H9 (cell line): ENCODE data around the gene CES1. TPM values are rescaled to one million over a fixed set of nuclear protein-coding genes. Genes with fewer than 3 reads are reported as not detected.

ENCODE experiments used
- DNase-seq: peaks from one replicate; pipeline ENCODE4 v3.0.0-alpha.2; 2017
- H2AFZ ChIP-seq: one replicate; pipeline ENCODE4 v1.6.1; 2013; ENCODE audit warnings: mild to moderate bottlenecking, low read length, control low read depth, moderate library complexity
- H2AK5ac ChIP-seq: 2 replicates; pipeline ENCODE4 v1.6.1; 2013; ENCODE audit warnings: low read length, control low read depth, mixed read lengths; ENCODE audit not compliant: insufficient read length
- H2BK120ac ChIP-seq: one replicate; pipeline ENCODE4 v1.6.1; 2013; ENCODE audit warnings: low read depth, mild to moderate bottlenecking, low read length, control low read depth, inconsistent platforms; ENCODE audit not compliant: poor library complexity, severe bottlenecking
- H2BK12ac ChIP-seq: 2 replicates; pipeline ENCODE4 v1.6.1; 2013; ENCODE audit warnings: low read length, control low read depth, mixed read lengths, low read depth; ENCODE audit not compliant: insufficient read length
- H2BK15ac ChIP-seq: 2 replicates; pipeline ENCODE4 v1.6.1; 2013; ENCODE audit warnings: low read depth, low read length, control low read depth
- H2BK20ac ChIP-seq: one replicate; pipeline ENCODE4 v1.6.1; 2013; ENCODE audit warnings: low read depth, mild to moderate bottlenecking, low read length, control low read depth, inconsistent platforms; ENCODE audit not compliant: poor library complexity, severe bottlenecking
- H2BK5ac ChIP-seq: 2 replicates; pipeline ENCODE4 v1.6.1; 2013; ENCODE audit warnings: low read length, control low read depth, mixed read lengths; ENCODE audit not compliant: insufficient read length
- H3K14ac ChIP-seq: 2 replicates; pipeline ENCODE4 v1.6.1; 2013; ENCODE audit warnings: low read length, control low read depth; ENCODE audit not compliant: insufficient read depth
- H3K18ac ChIP-seq: 2 replicates; pipeline ENCODE4 v1.6.1; 2013; ENCODE audit warnings: low read depth, mild to moderate bottlenecking, mixed read lengths, low read length, control low read depth; ENCODE audit not compliant: insufficient read length
- H3K23ac ChIP-seq: 2 replicates; pipeline ENCODE4 v1.6.1; 2013; ENCODE audit warnings: low read length, control low read depth, mixed read lengths, low read depth; ENCODE audit not compliant: insufficient read length
- H3K23me2 ChIP-seq: 2 replicates; pipeline ENCODE4 v1.6.1; 2013; ENCODE audit warnings: low read depth, mild to moderate bottlenecking, mixed read lengths, low read length, control low read depth; ENCODE audit not compliant: insufficient read length, poor library complexity, severe bottlenecking
- H3K27ac ChIP-seq: 2 replicates; pipeline ENCODE4 v1.5.1; 2013; ENCODE audit warnings: low read length, control low read depth, mixed read lengths, low read depth; ENCODE audit not compliant: insufficient read length
- H3K27me3 ChIP-seq: 2 replicates; pipeline ENCODE4 v1.6.1; 2013; ENCODE audit warnings: low read length, control low read depth, inconsistent platforms; ENCODE audit not compliant: insufficient read depth
- H3K4ac ChIP-seq: 2 replicates; pipeline ENCODE4 v1.6.1; 2013; ENCODE audit warnings: low read depth, mild to moderate bottlenecking, control low read depth, inconsistent platforms, low read length, moderate library complexity
- H3K4me1 ChIP-seq: 2 replicates; pipeline ENCODE4 v1.6.1; 2013; ENCODE audit warnings: low read length, control low read depth, inconsistent platforms; ENCODE audit not compliant: insufficient read depth
- H3K4me2 ChIP-seq: 2 replicates; pipeline ENCODE4 v1.6.1; 2013; ENCODE audit warnings: low read length, control low read depth, mixed read lengths; ENCODE audit not compliant: insufficient read length, insufficient read depth
- H3K56ac ChIP-seq: 2 replicates; pipeline ENCODE4 v1.6.1; 2013; ENCODE audit warnings: low read depth, mild to moderate bottlenecking, mixed read lengths, low read length, control low read depth; ENCODE audit not compliant: insufficient read length
- H3K79me1 ChIP-seq: 2 replicates; pipeline ENCODE4 v1.6.1; 2013; ENCODE audit warnings: low read depth, mild to moderate bottlenecking, moderate library complexity, low read length, control low read depth, inconsistent platforms; ENCODE audit not compliant: insufficient read depth, poor library complexity, severe bottlenecking
- H3K79me2 ChIP-seq: 2 replicates; pipeline ENCODE4 v1.6.1; 2013; ENCODE audit warnings: low read length, control low read depth, inconsistent platforms; ENCODE audit not compliant: insufficient read depth
- H3K9ac ChIP-seq: 2 replicates; pipeline ENCODE4 v1.6.1; 2013; ENCODE audit warnings: low read length, control low read depth, mixed read lengths; ENCODE audit not compliant: insufficient read length; ENCODE audit errors: extremely low read depth
- H3K9me3 ChIP-seq: one replicate; pipeline ENCODE4 v1.6.1; 2013; ENCODE audit warnings: low read depth, low read length, inconsistent platforms; ENCODE audit not compliant: control insufficient read depth
- H3T11ph ChIP-seq: one replicate; pipeline ENCODE4 v1.6.1; 2013; ENCODE audit warnings: mild to moderate bottlenecking, low read length, control low read depth, inconsistent platforms
- H4K20me1 ChIP-seq: one replicate; pipeline ENCODE4 v1.6.1; 2013; ENCODE audit not compliant: control insufficient read depth, insufficient read length, insufficient read depth
- H4K5ac ChIP-seq: 2 replicates; pipeline ENCODE4 v1.6.1; 2013; ENCODE audit warnings: low read depth, mild to moderate bottlenecking, mixed read lengths, low read length, control low read depth; ENCODE audit not compliant: insufficient read length
- H4K8ac ChIP-seq: replicated peaks from 2 replicates; pipeline ENCODE4 v1.6.1; 2013; ENCODE audit warnings: low read length, control low read depth, mixed read lengths, low read depth; ENCODE audit not compliant: insufficient read length
- H4K91ac ChIP-seq: 2 replicates; pipeline ENCODE4 v1.6.1; 2013; ENCODE audit warnings: low read depth, mild to moderate bottlenecking, moderate library complexity, mixed read lengths, low read length, control low read depth; ENCODE audit not compliant: insufficient read length
- H3K27ac Mint-ChIP-seq, 3 experiments: 2 replicates in 2 of 3; 3 replicates in 1 of 3; pipeline ENCODE4 v1.8.0; 2020 to 2021; ENCODE audit warnings: mixed read lengths in 3 of 3, mild to moderate bottlenecking in 1 of 3, moderate library complexity in 1 of 3
- H3K27me3 Mint-ChIP-seq: 2 replicates; pipeline ENCODE4 v1.8.0; 2021; ENCODE audit warnings: low read depth, mild to moderate bottlenecking, moderate library complexity, mixed read lengths
- H3K36me3 Mint-ChIP-seq, 3 experiments: 2 replicates in 2 of 3; 3 replicates in 1 of 3; pipeline ENCODE4 v1.8.0; 2020 to 2021; ENCODE audit warnings: low read depth in 3 of 3, mixed read lengths in 3 of 3; ENCODE audit not compliant: insufficient read depth in 1 of 3
- H3K4me1 Mint-ChIP-seq, 2 experiments: 2 replicates each; pipeline ENCODE4 v1.8.0; 2020; ENCODE audit warnings: mixed read lengths in 2 of 2
- H3K4me3 Mint-ChIP-seq, 2 experiments: 2 replicates in 1 of 2; 3 replicates in 1 of 2; pipeline ENCODE4 v1.8.0; 2020 to 2021; ENCODE audit warnings: mild to moderate bottlenecking in 2 of 2, mixed read lengths in 2 of 2, moderate library complexity in 1 of 2
- H3K9me3 Mint-ChIP-seq, 2 experiments: 2 replicates in 1 of 2; 3 replicates in 1 of 2; pipeline ENCODE4 v1.8.0; 2020; ENCODE audit warnings: mild to moderate bottlenecking in 2 of 2, mixed read lengths in 2 of 2, moderate library complexity in 1 of 2
- WGBS: extraction: QIAGEN DNeasy Blood & Tissue Kit; methylation state at CpG from one replicate; pipeline ENCODE4 v1.1.7; 2013; ENCODE audit warnings: missing lambda C conversion rate, low lambda C conversion rate, mixed read lengths; ENCODE audit not compliant: insufficient read length; ENCODE audit errors: extremely low coverage; 5-methylcytosine and 5-hydroxymethylcytosine counted together
- total RNA-seq: library from RNA; stranded (reverse); gene quantifications from 2 replicates; pipeline ENCODE4 v1.2.1, GENCODE V29; 2021
- TF ChIP-seq, protein P1 (sequence below): fragments of 200-600 bp; sonication (generic); conservative IDR thresholded peaks from 3 replicates; pipeline ENCODE4 v1.8.0; 2021; ENCODE audit warnings: antibody characterized with exemption, mild to moderate bottlenecking

Gene CES1
- total RNA-seq, 1 experiment from 2014 or later = not detected

DNA sequence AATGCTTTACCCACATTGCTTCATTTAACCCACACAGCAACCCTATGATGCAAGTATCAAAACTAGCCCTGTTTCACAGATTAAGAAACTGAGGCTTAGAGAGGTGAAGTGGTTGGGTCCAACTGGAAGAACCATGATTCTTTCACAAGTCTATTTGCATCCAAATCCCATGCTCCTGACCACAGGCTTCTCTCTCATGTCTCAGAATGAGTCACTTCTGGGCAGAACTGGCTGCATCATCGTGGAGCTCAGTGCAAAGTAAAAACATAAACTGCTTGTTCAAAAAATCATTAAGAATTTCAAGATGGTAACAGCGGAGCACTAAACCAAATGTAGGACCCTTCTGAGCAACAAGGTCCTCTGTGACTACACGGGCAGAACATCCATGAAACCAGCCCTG, 20.2 kb upstream of the CES1 start:
- no peaks in the 10 kb centered on the region for H4K20me1 ChIP-seq
- no peak overlapping the region for H3K27ac Mint-ChIP-seq
- no peak overlapping the region for H3K4ac ChIP-seq
- H4K91ac ChIP-seq = no peak overlapping the region
- no peak overlapping the region for H2AK5ac ChIP-seq
- no peaks in the 10 kb centered on the region for H3K79me2 ChIP-seq
- H3K4me3 Mint-ChIP-seq = no peak overlapping the region
- no peak overlapping the region for H3K27ac ChIP-seq
- no peak overlapping the region for H3K23ac ChIP-seq
- no peak overlapping the region for H2BK5ac ChIP-seq
- no peaks in the 10 kb centered on the region for H3K36me3 Mint-ChIP-seq
- H3K79me1 ChIP-seq = no peaks in the 10 kb centered on the region
- no peak for DNase-seq
- no CpG with 5 or more reads among the region's 3 CpGs for WGBS
- no peaks in the 10 kb centered on the region for H3K9me3 Mint-ChIP-seq
- H3K27me3 Mint-ChIP-seq = peaks cover 8% of the 10 kb centered on the region
- no peak overlapping the region for H4K5ac ChIP-seq
- no peak overlapping the region for H2BK15ac ChIP-seq
- no peak overlapping the region for H3K4me2 ChIP-seq
- H3T11ph ChIP-seq = no peak overlapping the region
- H4K8ac ChIP-seq = no peak overlapping the region
- no peak overlapping the region for H3K14ac ChIP-seq
- H3K27me3 ChIP-seq = no peaks in the 10 kb centered on the region
- no peaks in the 10 kb centered on the region for H3K9me3 ChIP-seq
- no peak overlapping the region for H3K9ac ChIP-seq
- H2BK120ac ChIP-seq = no peak overlapping the region
- H2BK20ac ChIP-seq = no peak overlapping the region
- TF ChIP-seq, protein P1, sequence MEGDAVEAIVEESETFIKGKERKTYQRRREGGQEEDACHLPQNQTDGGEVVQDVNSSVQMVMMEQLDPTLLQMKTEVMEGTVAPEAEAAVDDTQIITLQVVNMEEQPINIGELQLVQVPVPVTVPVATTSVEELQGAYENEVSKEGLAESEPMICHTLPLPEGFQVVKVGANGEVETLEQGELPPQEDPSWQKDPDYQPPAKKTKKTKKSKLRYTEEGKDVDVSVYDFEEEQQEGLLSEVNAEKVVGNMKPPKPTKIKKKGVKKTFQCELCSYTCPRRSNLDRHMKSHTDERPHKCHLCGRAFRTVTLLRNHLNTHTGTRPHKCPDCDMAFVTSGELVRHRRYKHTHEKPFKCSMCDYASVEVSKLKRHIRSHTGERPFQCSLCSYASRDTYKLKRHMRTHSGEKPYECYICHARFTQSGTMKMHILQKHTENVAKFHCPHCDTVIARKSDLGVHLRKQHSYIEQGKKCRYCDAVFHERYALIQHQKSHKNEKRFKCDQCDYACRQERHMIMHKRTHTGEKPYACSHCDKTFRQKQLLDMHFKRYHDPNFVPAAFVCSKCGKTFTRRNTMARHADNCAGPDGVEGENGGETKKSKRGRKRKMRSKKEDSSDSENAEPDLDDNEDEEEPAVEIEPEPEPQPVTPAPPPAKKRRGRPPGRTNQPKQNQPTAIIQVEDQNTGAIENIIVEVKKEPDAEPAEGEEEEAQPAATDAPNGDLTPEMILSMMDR = no peak
- no peak overlapping the region for H2AFZ ChIP-seq
- no peaks in the 10 kb centered on the region; a peak in 1 of 4 replicates for H3K4me1 Mint-ChIP-seq
- no peak overlapping the region for H2BK12ac ChIP-seq
- no peak overlapping the region for H3K18ac ChIP-seq
- H3K23me2 ChIP-seq = no peaks in the 10 kb centered on the region
- H3K4me1 ChIP-seq = no peaks in the 10 kb centered on the region; the same call in 1 of the 2 replicates
- H3K56ac ChIP-seq = no peak overlapping the region
